ENCODE data around the gene MRPL52. TPM values are rescaled to one million over a fixed set of nuclear protein-coding genes. Genes with fewer than 3 reads are reported as not detected.
A peak's percentile ranks its signal among the peaks of the same experiment; 100 is the strongest.

MRPL52 gene
- total and polyA plus RNA-seq, 2 of the 13 experiments (the other 11 are each of a cell fraction or from before 2014, with no cell fraction given): 118 to 329 TPM

DNA sequence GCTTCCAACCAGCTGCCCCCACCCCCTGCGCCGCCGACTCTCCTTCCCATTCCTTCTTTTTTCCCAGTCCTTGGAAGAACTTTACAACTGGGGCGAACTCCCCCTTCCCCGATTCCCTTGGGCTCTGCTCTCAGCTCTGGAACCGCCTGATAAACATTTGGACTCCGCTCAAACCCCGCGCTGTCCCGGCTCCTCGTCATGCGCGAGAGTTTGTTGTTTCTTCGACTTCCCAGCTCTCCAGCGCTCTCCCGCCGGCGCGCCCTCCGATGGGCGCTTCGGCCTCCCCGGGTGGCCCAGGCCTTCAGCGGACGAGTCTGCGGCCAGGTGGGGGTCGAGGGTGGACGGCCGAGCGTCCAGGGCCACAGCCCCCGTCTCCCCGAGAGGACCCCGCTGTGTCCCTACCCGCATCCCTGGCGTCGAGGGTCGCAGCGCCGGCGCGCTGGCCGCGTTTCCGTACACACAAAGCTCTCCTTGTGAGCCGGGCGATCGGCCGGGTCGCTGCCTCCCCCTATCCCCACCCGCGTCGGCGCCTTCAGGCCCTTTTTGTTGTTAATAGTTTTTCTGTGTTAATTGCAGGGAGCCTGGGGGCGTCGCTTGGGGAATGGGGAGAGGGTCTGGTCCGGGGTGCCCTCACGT is 7.5 kb downstream of the MRPL52 start (continued):
- TF ChIP-seq, protein P1, sequence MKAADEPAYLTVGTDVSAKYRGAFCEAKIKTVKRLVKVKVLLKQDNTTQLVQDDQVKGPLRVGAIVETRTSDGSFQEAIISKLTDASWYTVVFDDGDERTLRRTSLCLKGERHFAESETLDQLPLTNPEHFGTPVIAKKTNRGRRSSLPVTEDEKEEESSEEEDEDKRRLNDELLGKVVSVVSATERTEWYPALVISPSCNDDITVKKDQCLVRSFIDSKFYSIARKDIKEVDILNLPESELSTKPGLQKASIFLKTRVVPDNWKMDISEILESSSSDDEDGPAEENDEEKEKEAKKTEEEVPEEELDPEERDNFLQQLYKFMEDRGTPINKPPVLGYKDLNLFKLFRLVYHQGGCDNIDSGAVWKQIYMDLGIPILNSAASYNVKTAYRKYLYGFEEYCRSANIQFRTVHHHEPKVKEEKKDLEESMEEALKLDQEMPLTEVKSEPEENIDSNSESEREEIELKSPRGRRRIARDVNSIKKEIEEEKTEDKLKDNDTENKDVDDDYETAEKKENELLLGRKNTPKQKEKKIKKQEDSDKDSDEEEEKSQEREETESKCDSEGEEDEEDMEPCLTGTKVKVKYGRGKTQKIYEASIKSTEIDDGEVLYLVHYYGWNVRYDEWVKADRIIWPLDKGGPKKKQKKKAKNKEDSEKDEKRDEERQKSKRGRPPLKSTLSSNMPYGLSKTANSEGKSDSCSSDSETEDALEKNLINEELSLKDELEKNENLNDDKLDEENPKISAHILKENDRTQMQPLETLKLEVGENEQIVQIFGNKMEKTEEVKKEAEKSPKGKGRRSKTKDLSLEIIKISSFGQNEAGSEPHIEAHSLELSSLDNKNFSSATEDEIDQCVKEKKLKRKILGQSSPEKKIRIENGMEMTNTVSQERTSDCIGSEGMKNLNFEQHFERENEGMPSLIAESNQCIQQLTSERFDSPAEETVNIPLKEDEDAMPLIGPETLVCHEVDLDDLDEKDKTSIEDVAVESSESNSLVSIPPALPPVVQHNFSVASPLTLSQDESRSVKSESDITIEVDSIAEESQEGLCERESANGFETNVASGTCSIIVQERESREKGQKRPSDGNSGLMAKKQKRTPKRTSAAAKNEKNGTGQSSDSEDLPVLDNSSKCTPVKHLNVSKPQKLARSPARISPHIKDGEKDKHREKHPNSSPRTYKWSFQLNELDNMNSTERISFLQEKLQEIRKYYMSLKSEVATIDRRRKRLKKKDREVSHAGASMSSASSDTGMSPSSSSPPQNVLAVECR (CRISPR knock-in tag; IDR thresholded peaks at IDR 0.05; ENCODE audit: borderline replicate concordance): peak; percentile 62; the same call in 1 of the 2 replicates
- TF ChIP-seq TCF12 (IDR thresholded peaks at IDR 0.05) (no peak), TCF12 (CRISPR knock-in tag; IDR thresholded peaks at IDR 0.05) (peak; percentile 80; the same call in 1 of the 2 replicates), ETV5 (CRISPR knock-in tag; IDR thresholded peaks at IDR 0.05; ENCODE audit: borderline replicate concordance) (peak; percentile 55), ZNF841 (CRISPR knock-in tag; IDR thresholded peaks at IDR 0.05; ENCODE audit: borderline replicate concordance) (no peak), YEATS2 (CRISPR knock-in tag; IDR thresholded peaks at IDR 0.05; ENCODE audit: borderline replicate concordance) (peak; percentile 62; the same call in 1 of the 2 replicates), THAP11 (CRISPR knock-in tag; IDR thresholded peaks at IDR 0.05) (no peak; the same call in 1 of the 2 replicates), ZFP82 (CRISPR knock-in tag; IDR thresholded peaks at IDR 0.05; ENCODE audit: borderline replicate concordance) (no peak), ZNF343 (CRISPR knock-in tag; IDR thresholded peaks at IDR 0.05) (0 out of 2 replicates have a peak, but pooled peaks have one; percentile 35), ZNF768 (CRISPR knock-in tag; IDR thresholded peaks at IDR 0.05) (peak; percentile 62; the same call in 1 of the 2 replicates), AGO1 (IDR thresholded peaks at IDR 0.05; ENCODE audit: low read depth, low read length, poor library complexity, severe bottlenecking) (peak; percentile 59), ARID2 (CRISPR knock-in tag; IDR thresholded peaks at IDR 0.05; ENCODE audit: borderline replicate concordance) (no peak; the same call in 1 of the 2 replicates), GZF1 (CRISPR knock-in tag; IDR thresholded peaks at IDR 0.05) (no peak), SMAD1 (CRISPR knock-in tag; IDR thresholded peaks at IDR 0.05; ENCODE audit: borderline replicate concordance, low read depth) (peak; percentile 84; the same call in 1 of the 2 replicates), ATM (IDR thresholded peaks at IDR 0.05; ENCODE audit: borderline replicate concordance) (no peak), MXI1 (IDR thresholded peaks at IDR 0.05; ENCODE audit: borderline replicate concordance, low read depth, low read length) (no peak)
- TF ChIP-seq, protein P2, sequence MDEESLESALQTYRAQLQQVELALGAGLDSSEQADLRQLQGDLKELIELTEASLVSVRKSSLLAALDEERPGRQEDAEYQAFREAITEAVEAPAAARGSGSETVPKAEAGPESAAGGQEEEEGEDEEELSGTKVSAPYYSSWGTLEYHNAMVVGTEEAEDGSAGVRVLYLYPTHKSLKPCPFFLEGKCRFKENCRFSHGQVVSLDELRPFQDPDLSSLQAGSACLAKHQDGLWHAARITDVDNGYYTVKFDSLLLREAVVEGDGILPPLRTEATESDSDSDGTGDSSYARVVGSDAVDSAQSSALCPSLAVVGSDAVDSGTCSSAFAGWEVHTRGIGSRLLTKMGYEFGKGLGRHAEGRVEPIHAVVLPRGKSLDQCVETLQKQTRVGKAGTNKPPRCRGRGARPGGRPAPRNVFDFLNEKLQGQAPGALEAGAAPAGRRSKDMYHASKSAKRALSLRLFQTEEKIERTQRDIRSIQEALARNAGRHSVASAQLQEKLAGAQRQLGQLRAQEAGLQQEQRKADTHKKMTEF (CRISPR knock-in tag; IDR thresholded peaks at IDR 0.05): peak; percentile 67; the same call in 1 of the 2 replicates
- TF ChIP-seq, protein P3, sequence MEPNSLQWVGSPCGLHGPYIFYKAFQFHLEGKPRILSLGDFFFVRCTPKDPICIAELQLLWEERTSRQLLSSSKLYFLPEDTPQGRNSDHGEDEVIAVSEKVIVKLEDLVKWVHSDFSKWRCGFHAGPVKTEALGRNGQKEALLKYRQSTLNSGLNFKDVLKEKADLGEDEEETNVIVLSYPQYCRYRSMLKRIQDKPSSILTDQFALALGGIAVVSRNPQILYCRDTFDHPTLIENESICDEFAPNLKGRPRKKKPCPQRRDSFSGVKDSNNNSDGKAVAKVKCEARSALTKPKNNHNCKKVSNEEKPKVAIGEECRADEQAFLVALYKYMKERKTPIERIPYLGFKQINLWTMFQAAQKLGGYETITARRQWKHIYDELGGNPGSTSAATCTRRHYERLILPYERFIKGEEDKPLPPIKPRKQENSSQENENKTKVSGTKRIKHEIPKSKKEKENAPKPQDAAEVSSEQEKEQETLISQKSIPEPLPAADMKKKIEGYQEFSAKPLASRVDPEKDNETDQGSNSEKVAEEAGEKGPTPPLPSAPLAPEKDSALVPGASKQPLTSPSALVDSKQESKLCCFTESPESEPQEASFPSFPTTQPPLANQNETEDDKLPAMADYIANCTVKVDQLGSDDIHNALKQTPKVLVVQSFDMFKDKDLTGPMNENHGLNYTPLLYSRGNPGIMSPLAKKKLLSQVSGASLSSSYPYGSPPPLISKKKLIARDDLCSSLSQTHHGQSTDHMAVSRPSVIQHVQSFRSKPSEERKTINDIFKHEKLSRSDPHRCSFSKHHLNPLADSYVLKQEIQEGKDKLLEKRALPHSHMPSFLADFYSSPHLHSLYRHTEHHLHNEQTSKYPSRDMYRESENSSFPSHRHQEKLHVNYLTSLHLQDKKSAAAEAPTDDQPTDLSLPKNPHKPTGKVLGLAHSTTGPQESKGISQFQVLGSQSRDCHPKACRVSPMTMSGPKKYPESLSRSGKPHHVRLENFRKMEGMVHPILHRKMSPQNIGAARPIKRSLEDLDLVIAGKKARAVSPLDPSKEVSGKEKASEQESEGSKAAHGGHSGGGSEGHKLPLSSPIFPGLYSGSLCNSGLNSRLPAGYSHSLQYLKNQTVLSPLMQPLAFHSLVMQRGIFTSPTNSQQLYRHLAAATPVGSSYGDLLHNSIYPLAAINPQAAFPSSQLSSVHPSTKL (CRISPR knock-in tag; IDR thresholded peaks at IDR 0.05): peak; percentile 54; the same call in 1 of the 2 replicates
- TF ChIP-seq, protein P4, sequence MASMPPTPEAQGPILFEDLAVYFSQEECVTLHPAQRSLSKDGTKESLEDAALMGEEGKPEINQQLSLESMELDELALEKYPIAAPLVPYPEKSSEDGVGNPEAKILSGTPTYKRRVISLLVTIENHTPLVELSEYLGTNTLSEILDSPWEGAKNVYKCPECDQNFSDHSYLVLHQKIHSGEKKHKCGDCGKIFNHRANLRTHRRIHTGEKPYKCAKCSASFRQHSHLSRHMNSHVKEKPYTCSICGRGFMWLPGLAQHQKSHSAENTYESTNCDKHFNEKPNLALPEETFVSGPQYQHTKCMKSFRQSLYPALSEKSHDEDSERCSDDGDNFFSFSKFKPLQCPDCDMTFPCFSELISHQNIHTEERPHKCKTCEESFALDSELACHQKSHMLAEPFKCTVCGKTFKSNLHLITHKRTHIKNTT (CRISPR knock-in tag; IDR thresholded peaks at IDR 0.05): no peak

Measured in HepG2 (cell line).